Activated CD8-positive, alpha-beta memory T cell treated with anti-CD3 and anti-CD28 coated beads for 48 hours (primary cell): ENCODE measurements around the gene OPCML.

Experiments
- DNase-seq, 3 experiments: peaks; one replicate each; pipeline ENCODE4 v3.0.0-alpha.2; 2020; ENCODE audit warnings: low read depth in 2 of 3, low spot score in 2 of 3

OPCML gene

DNA sequence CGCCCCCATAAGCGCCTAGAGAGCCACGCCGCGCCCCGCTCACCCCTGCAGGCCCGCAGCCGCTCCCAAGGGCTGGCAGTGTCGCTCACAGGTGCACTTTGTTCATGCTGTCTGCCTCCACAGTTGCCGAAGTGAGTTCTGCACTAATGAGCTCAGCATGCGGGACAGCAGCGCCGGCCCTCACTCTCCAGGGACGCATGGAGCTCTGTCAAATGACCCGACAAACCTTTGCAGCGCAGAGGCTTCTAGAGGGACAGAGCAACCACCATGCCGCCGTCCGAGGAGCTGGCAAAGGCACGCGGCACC is 170.7 kb downstream of the OPCML start:
- no peak for DNase-seq

DNA sequence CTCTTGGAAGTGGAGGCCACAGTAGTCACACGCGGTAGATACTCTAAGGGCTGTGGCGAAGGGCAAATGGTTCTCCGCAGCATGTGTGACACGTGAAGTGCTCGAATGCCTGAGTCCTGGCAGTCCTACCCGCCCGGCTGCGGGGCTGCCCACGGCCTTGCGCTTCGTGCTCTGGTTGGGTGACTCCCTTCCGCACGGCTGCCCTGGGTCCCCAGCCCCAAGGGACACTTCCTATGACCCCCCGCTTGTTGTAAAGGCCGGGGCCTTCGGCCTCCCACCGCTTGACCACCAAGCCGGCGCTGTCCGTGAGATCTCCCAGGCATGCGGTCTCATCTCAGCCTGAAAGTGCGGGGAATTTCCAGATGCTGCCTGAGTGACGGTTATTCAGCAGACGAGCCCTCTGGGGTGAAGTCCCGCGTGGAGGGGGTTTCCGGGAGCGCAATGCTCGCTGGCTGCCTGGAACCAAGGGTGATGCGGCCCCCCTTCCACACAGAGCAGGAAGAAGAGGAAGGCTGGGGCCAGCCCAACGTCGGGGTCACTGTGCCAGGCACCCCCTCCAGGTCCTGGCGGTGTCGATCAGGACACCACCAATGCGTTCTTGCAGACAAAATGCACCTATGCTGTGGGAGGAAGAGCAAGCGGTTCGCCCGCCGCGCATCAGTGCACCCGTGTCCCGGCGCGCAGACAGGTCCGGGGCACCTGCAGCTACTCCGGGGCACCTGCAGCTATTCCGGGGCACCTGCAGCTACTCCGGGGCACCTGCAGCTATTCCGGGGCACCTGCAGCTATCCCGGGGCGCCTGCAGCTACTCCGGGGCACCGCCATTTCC is 171.2 kb downstream of the OPCML start:
- no peak for DNase-seq

DNA sequence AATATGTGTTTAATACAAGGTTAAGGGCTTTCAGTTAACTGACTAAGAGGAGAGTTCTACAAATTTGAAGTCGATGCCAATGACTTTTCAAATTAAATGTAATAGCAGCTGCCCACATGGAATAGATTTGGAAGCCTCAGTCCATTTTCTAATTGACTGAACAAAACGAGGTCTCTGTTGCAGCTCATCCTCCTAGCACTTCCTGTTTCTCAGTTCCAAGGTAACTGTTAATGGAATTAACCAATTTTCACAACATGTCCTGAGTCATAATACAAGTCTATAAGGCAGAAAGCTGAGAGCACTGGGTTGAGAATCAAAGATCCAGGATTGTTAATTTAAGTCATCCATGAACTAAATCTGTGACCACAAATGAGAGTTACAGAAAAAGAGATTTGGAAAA is 177.2 kb downstream of the OPCML start:
- no peak for DNase-seq

DNA sequence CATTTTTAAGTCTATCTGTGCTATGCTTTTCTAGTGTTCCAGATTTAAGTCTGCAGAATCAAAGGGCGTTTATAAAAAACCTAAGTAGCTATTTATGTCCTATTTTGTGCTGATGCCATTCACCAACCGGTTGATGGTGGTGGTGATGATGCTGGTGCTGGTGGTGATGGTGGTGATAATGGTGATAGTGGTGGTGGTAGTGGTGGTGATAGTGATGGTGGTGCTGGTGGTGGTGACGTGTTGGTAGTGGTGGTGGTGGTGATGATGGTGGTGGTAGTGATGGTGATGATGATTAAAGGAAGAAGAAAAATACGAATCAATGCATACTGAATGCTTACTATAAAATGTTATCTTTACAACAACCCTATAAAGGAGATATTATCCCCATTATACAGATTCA is 178.2 kb downstream of the OPCML start:
- DNase-seq: no peak

DNA sequence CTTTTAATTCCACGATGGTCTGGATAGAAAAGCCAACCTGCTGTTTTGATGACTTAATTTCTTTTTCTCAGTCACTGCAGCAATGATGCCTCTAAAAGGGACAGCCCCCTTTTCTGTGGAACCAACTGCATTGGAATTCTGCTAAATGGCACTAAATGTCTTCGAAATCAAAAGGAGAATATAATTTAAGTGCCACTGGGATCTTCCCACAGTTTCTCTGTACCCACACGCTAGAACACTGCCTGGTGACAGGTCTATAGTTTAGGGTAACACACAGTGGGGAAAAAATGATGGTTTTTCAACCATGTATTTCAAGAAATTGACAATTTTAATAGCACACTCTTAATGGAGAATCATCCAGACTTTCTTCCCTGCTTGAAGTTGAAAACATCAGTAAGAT is 182.3 kb downstream of the OPCML start:
- DNase-seq: no peak

DNA sequence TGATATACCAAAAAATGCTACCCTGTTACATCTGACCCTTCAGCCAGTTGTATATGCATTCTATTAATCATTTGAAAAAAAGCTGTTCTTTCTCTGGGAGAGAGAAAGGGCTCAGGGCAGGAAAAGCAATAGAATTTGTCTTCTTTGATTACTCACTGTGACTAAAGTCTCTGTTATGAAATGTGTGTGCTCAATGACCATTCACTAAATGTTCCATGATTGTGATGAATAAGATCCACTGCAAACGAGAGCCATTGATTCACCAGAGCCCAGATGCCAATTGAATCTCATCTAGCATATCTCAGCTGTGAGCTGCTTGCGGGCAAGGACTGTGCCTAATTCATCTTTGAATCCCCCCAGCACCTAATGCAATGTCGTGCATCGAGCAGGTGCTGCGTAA is 184.3 kb downstream of the OPCML start:
- DNase-seq: no peak

DNA sequence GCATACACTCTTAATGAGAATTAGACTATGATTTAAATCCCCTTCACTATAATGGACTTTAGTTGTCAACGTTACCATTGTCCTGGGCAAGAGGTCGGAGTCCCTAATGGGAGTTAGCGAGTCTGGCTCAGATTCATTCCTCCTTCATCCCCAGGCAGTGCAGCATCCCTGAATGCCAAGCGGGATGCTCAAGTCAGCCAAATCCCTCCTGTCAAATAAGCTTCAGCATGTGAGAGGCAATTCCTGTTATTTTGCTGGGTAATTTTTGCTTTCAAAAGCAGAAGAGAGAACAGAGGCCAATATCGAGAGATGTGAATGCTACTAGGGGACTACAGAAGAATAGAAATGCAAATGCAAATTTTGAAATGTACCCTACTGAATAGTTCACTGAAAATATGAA is 186.2 kb downstream of the OPCML start:
- no peak for DNase-seq

DNA sequence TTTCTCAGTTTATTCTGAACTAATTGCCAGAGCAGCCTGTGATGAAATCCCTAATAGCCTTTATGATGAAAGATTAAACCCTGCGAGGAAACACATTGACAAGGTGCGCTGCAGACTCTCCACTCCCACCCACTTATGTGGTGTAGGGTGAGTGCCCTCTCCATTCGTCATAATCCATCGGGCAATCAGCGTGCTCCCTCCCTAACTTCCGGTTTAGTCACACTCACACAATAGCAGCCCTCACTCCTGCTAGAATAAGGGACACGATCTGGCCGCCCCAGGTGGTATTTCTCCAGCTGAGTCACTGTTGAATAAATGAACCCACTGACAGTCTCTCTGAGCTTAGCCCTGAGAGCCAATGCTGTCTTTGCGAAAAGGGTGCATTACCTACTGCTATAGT is 188.3 kb downstream of the OPCML start:
- no peak for DNase-seq

DNA sequence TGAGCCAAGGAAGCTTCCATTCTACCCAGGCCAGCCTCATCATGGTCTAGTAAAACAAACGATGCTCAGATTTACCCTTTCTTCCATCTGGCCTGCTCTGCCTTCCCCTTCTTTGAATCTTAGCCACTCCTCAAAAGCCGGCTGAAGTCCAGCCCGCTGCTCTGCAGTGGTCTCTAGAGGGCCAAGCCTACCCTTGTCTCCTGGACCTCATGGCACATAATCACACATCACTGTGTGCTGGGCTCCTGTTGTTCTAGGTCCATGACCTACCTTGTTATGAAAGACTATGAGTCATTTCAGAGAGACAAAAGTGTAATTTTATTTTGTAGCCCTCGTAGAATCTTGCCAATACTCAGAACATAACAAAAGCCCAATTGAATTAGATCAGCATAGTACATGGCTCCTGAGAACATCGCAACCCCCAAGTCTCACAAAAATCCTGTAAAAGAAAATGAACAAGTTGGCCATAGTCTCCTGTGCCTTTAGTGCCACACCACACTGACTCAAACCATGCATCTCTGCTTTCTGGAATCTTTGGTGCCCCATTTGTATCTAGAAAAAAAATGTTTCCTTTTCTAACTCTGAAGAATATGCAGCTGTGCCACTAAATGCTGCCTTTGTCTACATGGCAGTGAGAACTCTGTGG is 192.7 kb downstream of the OPCML start:
- DNase-seq: no peak

DNA sequence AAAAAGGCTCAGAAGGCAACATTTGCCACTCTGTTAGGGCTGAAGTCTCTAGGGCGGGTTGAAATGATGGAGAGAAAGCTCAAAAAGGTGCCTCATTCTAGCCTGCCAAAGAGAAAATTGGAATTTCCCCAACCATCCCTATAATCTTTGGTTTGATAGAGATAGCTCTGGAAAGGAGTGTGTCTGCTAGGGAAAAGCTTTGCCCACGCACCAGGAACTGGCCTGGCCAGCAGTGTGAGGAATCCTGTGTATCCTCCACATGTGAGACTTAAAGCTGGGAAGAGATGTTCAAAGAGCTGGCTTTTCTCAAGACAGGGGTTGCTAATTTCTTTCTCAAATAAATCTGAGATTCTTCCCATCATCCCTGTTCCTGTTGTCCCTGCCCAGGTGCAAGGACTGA is 193.7 kb downstream of the OPCML start:
- DNase-seq: no peak

DNA sequence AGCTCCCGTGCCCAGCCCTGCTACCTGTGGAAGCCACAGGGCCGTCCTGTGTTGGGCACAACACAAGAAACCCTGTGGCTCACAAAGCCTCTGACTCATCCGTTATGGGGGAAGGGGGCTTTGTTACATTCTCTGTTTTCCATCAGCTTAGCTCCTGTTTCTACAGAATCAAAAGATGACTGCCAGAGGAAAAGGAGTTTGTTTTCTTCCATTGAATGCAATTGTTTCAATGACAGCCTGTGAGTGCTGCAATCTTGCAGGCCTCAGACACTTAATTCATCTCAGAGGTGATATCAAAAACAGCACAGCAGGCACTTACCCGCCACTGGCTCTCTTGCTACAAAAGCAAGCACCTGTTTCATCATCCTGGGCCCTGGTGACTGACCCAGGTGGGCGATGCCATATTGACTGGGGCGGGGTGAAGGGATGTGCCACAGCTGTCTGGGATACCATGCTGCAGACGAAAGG is 194.3 kb downstream of the OPCML start:
- DNase-seq: no peak

DNA sequence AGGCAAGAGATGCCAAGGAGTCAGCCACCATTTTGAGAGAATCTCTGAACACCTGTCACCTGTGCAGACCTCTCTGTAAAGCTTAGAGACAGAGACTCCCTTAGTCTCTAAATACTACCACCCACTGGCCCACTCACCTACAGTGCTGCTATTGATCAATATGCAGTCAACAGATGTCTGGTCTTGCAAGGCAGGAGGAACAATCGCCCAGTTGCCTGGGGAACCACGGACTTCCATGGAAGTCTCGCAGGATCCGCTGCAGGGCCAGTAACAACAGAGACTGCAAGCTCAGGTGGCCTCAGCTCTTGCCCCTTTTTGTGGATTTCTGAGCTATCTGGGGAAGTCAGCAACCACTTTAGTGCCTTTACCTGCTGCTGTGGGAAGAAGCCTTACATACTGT is 195.1 kb downstream of the OPCML start:
- DNase-seq: no peak

DNA sequence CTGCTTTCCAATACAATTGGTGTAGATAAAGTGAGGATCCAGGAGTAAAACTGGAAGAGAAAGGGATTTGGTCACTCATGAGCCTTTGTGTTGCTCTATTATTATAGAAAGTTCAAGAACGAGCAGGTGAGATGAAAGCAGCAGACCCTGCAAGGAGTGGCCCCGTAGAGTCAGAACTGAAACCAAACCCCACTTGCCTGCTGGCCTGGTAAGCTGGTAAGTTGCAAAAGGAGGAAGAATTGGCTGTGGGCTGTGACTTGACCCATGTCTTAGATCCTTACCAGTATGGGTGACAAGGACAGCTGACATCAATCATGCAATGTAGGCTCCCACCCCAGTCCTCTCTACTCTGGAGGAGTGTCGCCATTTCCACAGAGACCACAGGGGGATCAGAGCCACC is 201.3 kb downstream of the OPCML start:
- DNase-seq: no peak

DNA sequence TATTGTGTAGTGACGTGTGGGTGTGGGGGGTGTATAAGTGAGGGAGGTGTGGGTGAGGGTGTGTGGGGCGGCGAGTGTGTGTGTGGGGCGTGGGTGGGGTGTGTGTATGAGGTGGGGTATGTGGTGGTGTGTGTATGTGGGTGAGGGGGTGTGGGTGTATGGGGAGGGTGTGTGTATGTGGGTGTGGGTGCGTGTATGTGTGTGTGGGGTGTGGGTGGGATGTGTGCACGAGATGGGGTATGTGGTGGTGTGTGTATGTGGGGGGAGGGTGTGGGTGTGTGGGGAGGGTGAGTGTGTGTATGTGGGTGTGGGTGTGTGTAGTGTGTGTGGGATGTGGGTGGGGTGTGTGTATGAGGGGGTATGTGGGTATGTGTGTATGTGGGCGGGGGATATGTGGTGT is 205.5 kb downstream of the OPCML start:
- DNase-seq: no peak

DNA sequence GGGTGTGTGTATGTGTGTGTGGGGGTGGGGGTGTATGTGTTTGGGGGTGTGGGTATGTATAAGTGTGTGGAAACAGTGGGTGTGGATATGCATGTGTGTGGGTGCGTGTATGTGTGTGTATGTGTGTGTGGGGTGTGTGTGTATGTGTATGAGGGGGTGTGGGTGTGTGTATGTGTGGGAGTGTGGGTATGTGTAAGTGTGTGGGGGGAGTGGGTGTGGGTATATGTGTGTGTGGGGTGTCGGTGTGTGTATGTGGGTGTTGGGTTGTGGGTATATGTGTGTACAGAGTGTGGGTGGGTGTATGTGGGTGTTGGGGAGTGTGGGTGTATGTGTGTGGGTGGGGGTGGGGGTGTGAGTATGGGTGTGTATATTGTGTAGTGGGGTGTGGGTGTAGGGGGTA is 206.0 kb downstream of the OPCML start:
- no peak for DNase-seq

DNA sequence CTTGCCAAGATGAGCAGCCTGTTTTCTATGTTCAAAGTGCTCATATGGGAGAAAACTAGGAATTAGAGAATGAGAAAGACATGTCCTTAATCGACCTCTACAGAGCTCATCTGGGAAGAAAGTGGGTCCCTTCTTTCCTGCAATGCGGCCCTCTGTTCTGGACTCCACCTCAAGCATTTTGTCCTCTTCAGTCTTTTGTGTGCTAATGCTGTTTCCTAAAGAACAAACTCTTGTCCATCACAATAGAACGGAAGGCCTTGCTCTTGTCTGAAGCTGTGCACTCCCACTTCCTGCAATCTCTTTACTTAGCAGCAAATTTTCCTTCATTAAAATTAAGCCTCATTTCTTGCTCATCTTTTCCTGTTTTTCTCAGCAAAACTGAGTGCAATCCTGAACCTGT is 206.6 kb downstream of the OPCML start:
- DNase-seq: no peak

DNA sequence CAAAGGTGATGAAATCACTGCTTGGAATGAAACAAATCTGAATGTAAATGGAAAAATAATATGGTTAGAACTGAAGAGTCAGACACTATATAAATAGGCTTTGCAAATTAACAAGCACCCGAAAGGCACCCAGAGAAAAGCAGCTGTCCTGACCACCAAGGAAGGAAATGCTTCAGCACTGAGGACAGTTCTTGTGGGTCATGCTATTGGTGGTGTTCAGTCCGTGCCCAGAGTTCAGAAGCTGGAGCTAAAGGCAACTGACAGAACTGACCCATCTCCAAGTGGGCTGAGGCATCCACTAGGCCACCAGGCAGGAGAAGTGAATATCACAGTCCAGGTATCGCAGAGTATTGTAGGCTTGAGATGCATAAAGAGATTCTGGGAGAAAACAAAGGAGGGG is 208.9 kb downstream of the OPCML start:
- DNase-seq: no peak

DNA sequence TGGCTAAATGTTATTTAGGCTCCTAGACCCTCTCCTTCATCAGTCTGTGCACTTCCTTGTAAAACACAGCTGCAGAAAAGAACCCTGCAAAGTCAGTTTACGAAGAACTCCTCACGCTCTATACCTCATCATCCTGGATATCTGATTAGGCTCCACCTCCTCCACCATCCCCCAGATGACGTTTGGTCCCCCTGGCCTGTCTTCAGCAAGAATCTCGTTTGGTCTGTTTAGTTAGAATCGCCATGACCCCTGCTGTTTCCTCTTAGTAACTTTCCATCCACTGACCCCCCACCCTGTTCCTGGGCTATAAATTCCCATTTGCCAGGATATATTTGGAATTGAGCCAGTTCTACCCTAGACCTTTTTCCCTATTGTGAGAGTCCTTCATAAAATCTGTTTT is 214.1 kb downstream of the OPCML start:
- DNase-seq: no peak

DNA sequence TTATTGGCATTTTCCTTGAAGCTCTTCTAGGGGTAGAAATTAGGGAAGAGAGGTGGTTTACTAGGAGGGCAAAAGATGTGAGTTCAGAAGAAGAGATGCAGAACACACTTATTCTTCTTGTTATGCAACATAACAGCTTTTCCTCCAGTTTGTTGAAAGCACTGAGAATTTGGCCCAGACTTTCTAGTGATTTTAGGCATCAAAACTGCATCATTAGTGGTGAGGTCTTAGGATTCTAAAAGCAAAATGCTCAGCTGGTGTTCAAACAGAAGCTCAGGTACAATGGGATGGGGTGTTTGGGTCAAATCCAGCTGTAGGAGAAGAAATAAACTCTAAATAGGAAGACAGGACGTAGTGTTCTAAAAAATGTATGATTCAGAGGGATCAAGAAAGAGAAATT is 221.1 kb downstream of the OPCML start:
- no peak for DNase-seq

DNA sequence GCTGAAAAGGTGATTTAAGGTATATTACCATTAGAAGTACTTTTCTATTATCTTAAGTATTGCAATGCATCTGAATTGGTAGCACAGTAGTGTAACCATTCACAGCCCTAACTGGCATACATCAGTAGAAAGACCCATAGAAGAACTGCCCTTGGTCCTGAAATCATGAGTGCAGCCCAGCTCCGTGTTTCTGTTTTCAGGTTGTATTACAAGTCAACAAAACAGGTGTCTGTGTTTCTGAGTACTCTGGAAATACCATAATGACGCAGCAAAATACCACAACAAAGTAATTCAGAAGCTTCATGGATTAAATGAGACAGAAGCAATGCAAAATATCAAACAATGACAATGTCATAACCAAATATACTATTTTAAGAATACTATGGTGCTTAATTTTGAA is 226.3 kb downstream of the OPCML start:
- DNase-seq: no peak

DNA sequence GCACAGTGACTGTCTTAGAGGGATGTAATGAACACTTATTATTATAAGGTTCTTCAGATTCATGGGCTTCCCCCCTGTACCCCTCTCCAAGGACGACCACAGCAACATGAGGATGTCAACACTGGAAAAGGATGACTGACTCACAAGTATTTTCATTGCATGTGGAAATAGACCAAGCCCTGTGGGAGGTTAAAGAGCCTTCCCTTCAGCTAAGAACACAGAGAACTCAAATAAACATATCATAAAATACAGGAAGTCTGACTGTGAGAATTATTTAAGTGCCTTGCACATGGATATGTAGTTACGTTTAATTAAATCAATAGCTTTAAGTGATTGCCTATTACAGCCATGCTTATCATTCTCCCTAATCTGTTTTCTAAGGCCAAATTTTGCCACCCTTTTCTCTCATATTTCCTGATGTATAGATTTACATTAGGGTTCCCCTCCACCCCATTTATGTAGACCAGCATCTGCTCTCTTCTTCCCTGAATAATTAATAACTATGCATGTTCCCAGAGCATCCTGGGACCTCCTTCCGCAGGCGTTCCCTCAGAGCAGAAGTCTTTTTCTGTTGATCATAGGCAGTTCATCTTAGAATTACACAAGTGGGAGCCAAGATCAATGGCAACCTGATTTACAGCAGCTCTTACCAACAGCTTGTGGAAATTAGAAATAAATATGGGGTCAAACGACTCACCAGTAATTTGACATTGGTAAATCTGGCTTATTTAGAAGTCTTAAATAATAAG is 226.9 kb downstream of the OPCML start:
- DNase-seq: no peak

DNA sequence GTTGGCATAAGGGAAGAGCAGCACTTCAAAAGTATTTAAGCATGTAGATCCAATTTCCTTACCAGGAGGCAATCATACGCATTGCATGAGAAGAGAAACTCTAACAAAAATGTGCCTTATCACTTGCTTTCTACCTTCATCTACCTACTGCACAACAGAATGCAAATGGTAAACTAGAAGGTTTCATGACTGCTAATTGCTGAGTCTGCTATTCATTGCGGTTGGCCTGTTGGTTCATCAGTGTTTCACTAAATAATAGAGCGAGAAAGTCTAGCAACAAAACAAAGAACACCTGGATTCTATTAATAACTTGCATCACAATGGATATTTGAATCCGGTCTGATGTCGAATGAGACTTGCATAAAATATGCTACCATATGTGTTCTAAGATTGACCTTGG is 229.0 kb downstream of the OPCML start:
- DNase-seq: no peak
